Endometrial microvascular endothelial cells (primary cell): ENCODE results near the gene COL19A1. TPM values are rescaled to one million over a fixed set of nuclear protein-coding genes. Genes with fewer than 3 reads are reported as not detected.
"Not testable (repeated sequence)": the region's sequence is repeated elsewhere in the genome, so short reads cannot be mapped to it uniquely, and the experiment has no call there.

Source experiments
- in situ Hi-C: cut with HindIII; loops from 2 replicates; pipeline ENCODE4 v1.10.0; 2017; ENCODE audit warnings: low sequenced_read_pairs, low pct_unique_long_range_greater_than_20kb; ENCODE audit errors: inconsistent ontology term
- total RNA-seq: library from RNA; depleted of rRNA; stranded (reverse); fragments of >200 nt; gene quantifications from one replicate; pipeline ENCODE4 v1.2.3, GENCODE V29; 2015; ENCODE audit errors: inconsistent ontology term

The COL19A1 gene
- total RNA-seq, 1 donor from 2014 or later, result not detected

DNA sequence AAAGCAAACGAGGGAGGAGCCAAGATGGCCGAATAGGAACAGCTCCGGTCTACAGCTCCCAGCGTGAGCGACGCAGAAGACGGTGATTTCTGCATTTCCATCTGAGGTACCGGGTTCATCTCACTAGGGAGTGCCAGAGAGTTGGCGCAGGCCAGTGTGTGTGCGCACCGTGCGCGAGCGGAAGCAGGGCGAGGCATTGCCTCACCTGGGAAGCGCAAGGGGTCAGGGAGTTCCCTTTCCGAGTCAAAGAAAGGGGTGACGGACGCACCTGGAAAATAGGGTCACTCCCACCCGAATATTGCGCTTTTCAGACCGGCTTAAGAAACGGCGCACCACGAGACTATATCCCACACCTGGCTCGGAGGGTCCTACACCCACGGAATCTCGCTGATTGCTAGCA lies 144.0 kb downstream of the COL19A1 start:
- in situ Hi-C loops, result not testable (repeated sequence)

DNA sequence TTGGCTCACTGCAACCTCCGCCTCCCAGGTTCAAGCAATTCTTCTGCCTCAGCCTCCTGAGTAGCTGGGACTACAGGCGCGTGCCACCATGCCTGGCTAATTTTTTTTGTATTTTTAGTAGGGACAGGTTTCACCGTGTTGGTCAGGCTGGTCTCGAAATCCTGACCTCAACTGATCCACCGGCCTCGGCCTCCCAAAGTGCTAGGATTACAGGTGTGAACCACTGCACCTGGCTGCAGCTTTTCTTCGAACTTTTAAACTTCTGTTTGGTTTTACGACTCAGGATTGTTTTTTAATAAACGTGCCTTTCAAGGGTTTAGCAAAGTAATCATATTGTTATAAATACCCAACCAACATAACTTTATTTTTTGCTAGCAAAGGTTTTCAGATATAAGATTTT lies 156.8 kb downstream of the COL19A1 start:
- in situ Hi-C loops, result not testable (repeated sequence)

DNA sequence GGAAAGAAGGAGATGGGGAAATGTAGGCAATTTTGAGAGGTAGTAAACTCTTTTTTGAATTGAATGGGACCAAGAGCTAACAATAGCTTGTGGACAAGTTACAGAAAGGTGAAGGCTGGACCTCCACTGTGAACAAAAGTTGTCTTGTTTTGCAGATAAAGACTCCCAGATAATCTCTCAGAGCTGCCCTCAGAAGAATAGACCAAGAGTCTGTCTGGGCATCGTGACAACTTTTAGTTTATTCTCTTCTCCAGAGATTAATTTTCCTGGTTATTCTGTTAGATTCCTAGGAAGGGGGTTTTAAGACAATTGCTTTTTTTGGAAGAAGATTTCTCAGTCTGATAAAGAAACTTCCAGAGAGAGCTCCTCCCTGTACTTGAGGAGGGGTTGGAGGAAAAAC lies 161.9 kb downstream of the COL19A1 start:
- in situ Hi-C loops, result no loop called here

DNA sequence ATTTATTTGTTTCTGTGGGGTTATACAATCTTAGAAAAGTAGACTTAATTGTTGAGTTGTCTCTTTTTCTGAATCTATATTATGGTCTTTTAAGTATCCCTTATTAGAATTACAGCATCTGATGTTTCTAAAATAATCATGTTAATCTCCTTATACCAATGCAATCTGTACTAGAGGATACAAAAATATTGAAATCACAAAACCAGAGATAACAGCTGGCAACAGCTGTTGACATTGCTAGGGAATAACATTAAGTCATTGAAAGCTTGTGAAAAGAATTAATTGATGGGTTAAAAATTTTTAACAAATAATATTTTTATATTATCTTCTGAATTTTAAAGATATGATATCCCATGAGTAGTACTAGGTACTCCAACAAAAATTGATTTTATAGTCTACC lies 162.6 kb downstream of the COL19A1 start:
- in situ Hi-C loops, result no loop called here

DNA sequence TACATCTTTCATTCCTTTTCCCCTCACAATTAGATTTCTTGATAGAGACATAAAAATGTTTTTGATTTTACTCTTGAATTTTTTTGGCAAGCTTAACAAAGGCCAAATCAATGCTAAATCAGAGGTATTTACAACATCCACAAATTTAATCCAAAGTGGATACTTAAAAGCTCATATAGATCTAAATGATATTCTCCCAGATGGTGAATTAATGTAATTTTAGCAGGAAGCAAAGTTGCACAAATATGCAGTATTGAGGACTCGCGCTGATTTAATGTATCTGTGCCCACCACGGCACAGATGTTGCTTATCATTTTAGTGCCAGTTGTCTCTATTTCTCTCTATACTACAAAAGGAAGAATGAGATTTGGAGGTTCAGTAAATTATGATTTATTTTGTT lies 167.4 kb downstream of the COL19A1 start:
- in situ Hi-C loops, result no loop called here

GRCh38 chr6:70037445-70037844 lies 171.1 kb downstream of the COL19A1 start:
- in situ Hi-C loops, result no loop called here

DNA sequence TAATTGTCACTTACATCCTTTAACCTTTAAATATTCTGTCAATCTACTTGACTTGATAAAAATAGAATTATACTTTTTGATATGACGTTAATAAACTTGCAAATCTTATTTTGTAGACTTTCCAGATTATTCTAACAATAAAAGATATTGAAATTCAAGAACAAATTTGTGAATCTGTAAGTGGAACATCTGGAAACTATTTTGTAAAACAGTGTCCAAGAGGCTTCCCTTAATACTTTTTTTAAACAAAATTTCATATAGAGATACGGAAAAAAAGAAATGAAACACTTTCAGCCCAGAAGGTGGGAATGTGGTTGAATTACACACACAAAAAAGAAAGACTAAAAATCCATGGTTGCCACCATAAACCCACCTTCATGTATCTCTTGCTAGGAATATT lies 174.4 kb downstream of the COL19A1 start:
- in situ Hi-C loops, result no loop called here

DNA sequence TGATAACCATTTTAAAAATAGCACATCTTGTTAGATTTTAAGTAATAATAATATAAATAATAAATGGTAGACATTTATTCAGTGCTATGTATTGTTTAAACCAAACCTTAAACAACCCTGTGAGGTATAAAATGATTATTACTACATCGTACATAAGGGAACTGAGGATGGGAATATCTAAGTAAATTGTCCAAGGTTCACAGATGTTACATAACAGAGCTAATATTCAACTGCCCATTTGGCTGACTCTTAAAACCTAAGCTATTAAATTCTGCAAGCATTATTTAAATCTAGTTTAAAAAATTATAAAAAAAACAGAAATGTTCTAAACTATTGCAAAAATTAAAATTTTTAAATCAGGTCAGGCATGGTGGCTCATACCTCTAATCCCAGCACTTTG lies 175.1 kb downstream of the COL19A1 start:
- in situ Hi-C loops, result no loop called here

DNA sequence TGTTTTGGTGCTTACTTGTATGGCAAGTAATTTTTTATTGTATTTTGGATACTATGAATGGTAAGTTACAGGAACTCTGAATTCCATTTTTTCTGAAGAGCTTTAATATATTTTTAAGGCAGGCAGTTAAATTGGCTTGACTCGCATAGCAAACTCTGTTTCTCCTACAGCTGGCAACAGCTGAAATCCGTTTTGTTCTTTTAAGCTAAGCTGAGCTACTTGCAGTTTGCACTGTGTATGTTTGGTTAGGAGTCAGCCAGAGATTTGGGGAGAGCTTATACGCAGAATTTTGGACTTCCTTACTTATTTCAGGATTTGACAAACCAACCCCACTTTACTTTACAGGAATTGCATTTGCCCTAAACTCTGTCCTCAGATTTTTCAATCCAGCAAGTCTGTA lies 179.1 kb downstream of the COL19A1 start:
- in situ Hi-C loops, result no loop called here

GRCh38 chr6:70051197-70052124 lies 185.1 kb downstream of the COL19A1 start:
- in situ Hi-C loops, result no loop called here

DNA sequence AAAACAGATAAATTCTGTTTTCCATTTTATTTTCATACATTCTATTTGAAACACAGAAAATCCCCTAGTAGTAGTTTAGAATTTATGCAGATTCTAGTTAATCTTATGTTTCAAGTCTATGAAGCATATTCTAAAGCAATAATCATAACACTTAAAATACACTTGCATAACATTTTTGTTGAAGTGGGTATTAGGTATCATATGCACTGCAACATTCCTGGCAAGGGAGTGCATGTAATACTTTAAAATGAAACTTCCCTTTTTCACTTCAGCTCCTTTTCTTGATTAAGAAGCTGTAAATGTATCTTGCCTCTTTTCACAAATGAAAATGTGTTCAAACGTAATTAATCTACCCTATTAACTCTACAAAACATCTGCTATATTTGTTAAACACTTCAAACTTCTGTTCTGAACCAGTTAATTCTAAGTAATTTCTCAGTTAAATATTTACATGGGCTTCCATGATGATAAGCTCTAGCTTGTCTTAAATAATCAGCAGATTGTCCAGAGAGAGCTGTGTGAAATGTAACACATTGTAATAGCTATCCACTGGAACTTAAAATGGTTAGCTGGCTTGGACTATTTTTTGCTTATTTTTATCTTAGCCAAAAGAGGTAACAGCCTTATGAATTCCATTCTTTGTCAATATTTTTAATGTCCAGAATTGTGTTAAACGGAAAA lies 192.8 kb downstream of the COL19A1 start:
- in situ Hi-C loops, result no loop called here

GRCh38 chr6:70060680-70061079 lies 194.3 kb downstream of the COL19A1 start:
- in situ Hi-C loops, result no loop called here

- in situ Hi-C loops, result no loop called here
Measured at GRCh38 chr6:70061546-70061945, 195.2 kb downstream of the COL19A1 start.

DNA sequence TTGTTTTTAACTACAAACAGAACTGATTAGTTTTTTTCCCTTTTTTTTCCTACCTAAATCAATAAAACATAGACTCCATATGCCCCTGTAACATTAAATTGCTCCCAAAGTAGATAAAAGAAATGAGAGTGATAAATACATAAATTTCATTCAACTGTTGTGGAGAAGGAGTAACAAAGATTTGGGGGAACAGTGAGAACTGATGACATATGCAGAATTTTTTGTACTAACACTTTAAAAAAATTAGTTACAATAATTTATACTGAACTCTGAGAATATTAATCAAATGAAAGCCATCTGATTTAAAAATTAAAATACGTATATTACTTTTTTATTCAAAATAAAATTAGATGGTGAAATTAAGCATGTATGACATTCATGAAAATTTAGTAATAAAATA lies 195.7 kb downstream of the COL19A1 start:
- in situ Hi-C loops, result no loop called here

GRCh38 chr6:70072540-70073179 lies 206.3 kb downstream of the COL19A1 start:
- in situ Hi-C loops, result no loop called here

DNA sequence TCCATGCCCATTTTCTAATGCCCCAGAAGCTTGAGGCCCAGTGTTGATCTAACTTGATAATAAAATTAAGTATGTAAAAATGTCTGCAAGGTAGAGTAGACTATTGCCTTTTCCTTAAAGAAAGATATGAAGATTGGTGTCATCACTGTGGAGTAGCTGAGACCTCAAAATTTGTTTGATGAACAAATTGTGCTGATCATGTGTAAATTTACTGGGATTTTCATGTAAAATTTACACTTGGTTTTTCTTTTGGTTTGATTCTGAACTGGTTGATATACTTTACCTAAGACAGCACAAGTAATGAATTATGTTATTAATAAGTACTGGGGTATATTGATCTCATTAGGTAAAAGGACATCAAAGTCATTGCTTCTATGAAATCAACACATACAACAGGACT lies 207.3 kb downstream of the COL19A1 start:
- in situ Hi-C loops, result no loop called here

DNA sequence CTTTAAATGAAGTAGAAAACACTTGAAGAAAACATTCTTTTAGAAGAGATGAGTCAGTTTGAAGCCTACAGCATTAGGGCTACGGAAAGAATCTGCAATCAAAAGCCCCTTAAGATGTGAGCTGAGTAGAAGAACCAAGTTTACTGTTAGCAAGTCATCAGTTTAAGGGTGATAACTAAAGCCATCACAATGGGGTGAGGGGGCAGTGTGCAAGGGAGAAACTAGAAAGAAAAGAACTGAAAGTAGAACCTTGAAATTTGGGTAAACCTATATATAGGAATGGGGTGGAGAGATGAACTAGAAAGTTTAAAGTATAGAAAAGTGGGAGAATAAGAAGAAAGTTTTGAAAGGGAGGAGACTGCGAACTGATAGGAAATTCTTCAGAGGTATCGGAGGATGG lies 212.9 kb downstream of the COL19A1 start:
- in situ Hi-C loops, result no loop called here

DNA sequence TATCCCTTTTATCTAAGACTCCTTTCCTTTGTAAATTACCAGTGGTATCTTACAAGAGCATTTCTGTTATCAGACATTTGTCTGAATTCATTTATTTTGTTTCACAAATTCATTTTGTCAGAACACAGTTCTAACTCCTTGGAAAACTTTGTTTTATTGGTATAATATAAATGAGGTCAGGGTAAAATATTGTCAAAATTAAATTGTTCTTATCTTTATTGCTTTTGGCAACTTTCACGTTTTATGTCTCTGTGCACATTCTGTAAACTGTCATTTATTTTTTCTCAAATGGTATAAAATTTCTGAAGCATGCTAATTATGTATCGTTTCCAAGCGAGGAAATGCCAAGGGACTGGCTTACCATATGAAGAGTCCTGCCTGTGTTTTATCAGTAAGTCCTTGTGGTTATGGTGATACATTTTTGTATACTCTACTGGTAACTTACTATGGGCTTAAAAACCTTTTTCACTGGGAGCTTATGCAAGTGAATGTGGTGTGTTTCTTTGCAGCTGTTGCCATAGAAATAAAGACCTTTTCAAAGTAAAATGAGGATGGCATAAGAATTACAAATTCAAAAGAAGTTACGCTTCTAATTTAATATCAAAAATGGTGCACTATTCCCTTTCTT lies 214.2 kb downstream of the COL19A1 start:
- in situ Hi-C loops, result no loop called here

DNA sequence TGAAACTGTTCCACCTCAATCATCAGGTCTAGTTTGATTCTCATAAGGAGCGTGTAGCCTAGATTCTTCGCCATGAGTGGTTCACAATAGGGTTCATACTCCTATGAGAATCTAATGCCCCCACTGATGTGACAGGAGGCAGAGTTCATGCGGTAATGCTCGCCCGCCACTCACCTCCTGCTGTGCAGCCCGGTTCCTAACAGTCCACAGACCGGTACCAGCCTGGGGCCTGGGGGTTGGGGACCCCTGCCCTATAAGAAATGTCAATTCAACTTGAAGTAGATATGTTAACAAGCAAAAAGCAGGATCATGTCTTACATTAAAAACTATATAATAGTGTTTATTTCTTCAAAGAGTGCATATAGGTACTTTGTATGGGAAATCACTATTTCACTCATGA lies 216.5 kb downstream of the COL19A1 start:
- in situ Hi-C loops, result no loop called here
